HCT116 (cell line): ENCODE measurements around the gene KCMF1. TPM values are rescaled to one million over a fixed set of nuclear protein-coding genes. Genes with fewer than 3 reads are reported as not detected.

Source experiments
- ATAC-seq: fragments of 200-7000 bp; cut with Tn5 transposase; 2 replicates; pipeline ENCODE4 v1.9.1; 2020; ENCODE audit warnings: mild to moderate bottlenecking, moderate library complexity
- BruUV-seq: library from RNA; stranded (reverse); fragments of 400-500 nt; replicated peaks from 2 replicates; lab custom pipeline; 2021; lab: Mats Ljungman, UMichigan
- CTCF ChIA-PET: fragments of 300-600 bp; sonication (Branson Sonifier 250); formaldehyde crosslinking; loops from one replicate; lab custom pipeline; 2021; ENCODE audit warnings: antibody characterized with exemption; lab: Charles Lee
- POLR2A ChIA-PET: fragments of 300-600, 350-600 bp; sonication (Branson Sonifier 250); formaldehyde crosslinking; loops from one replicate; lab custom pipeline; 2021; ENCODE audit warnings: antibody characterized with exemption; lab: Charles Lee
- RAD21 ChIA-PET, 2 experiments: fragments of 300-600 bp; sonication (Branson Sonifier 250); formaldehyde crosslinking; loops; one replicate each; lab custom pipeline; 2023; ENCODE audit warnings: low total read pairs in 2 of 2; ENCODE audit not compliant: uncharacterized antibody in 2 of 2, unreplicated experiment in 2 of 2, low non-redundant PET in 1 of 2; lab: Charles Lee
- DNase-seq: peaks from one replicate; pipeline ENCODE4 v3.0.0-alpha.2; 2010; ENCODE audit warnings: low read depth, low spot score
- H2AFZ ChIP-seq: fragments of 200-600 bp; shearing (Covaris generic), sonication (generic); 2 replicates; pipeline ENCODE4 v1.6.1; 2017; ENCODE audit warnings: low read depth, mixed run types, mixed read lengths, antibody characterized with exemption, low read length; ENCODE audit not compliant: poor library complexity, severe bottlenecking
- H3K27ac ChIP-seq: 2 replicates; pipeline ENCODE4 v1.5.1; 2012; ENCODE audit warnings: low read depth, low read length
- H3K27me3 ChIP-seq: fragments of 200-600 bp; sonication (generic); 2 replicates; pipeline ENCODE4 v1.6.1; 2016; ENCODE audit warnings: mixed run types, low read length, mixed read lengths; ENCODE audit not compliant: insufficient read depth
- H3K36me3 ChIP-seq, 2 experiments: fragments of 200-500 bp in 1 of 2; fragments of 200-600 bp in 1 of 2; sonication (Bioruptor generic) in 1 of 2; sonication (generic) in 1 of 2; 2 replicates each; pipeline versions ENCODE4 v1.5.1 to v1.6.1; 2014 to 2016; ENCODE audit warnings: low read length in 2 of 2, inconsistent platforms in 1 of 2, mixed read lengths in 1 of 2, mixed run types in 1 of 2; ENCODE audit not compliant: insufficient read depth in 2 of 2, control insufficient read depth in 1 of 2
- H3K4me1 ChIP-seq, 2 experiments: fragments of 200-600 bp in 1 of 2; sonication (generic) in 1 of 2; 2 replicates each; pipeline versions ENCODE4 v1.5.1 to v1.6.1; 2012 to 2017; ENCODE audit warnings: low read length in 2 of 2, inconsistent platforms in 1 of 2, mild to moderate bottlenecking in 1 of 2, mixed read lengths in 1 of 2, mixed run types in 1 of 2, moderate library complexity in 1 of 2; ENCODE audit not compliant: insufficient read depth in 2 of 2, control insufficient read depth in 1 of 2
- H3K4me2 ChIP-seq: fragments of 200-600 bp; sonication (generic); 2 replicates; pipeline ENCODE4 v1.6.1; 2017; ENCODE audit warnings: mixed run types, low read length, mixed read lengths
- H3K4me3 ChIP-seq, 2 experiments: fragments of 200-600 bp in 1 of 2; sonication (generic) in 1 of 2; replicated peaks in 1 of 2; 2 replicates each; pipeline ENCODE4 v1.5.1; 2011 to 2016; ENCODE audit warnings: low read length in 2 of 2, control low read depth in 1 of 2, low read depth in 1 of 2, mild to moderate bottlenecking in 1 of 2, mixed read lengths in 1 of 2, mixed run types in 1 of 2
- H3K79me2 ChIP-seq: fragments of 200-600 bp; sonication (generic); 2 replicates; pipeline ENCODE4 v1.6.1; 2017; ENCODE audit warnings: mild to moderate bottlenecking, mixed run types, low read length, moderate library complexity, mixed read lengths; ENCODE audit not compliant: insufficient read depth
- H3K9ac ChIP-seq: fragments of 200-600 bp; sonication (generic); 2 replicates; pipeline ENCODE4 v1.6.1; 2016; ENCODE audit warnings: low read length, mixed read lengths
- H3K9me2 ChIP-seq: fragments of 200-600 bp; sonication (generic), shearing (Covaris generic); 2 replicates; pipeline ENCODE4 v1.6.1; 2017; ENCODE audit warnings: mixed run types, mild to moderate bottlenecking, moderate library complexity; ENCODE audit not compliant: insufficient read depth
- H3K9me3 ChIP-seq, 2 experiments: fragments of 200-500 bp in 1 of 2; fragments of 200-600 bp in 1 of 2; sonication (Bioruptor generic) in 1 of 2; sonication (generic) in 1 of 2; 2 replicates each; pipeline ENCODE4 v1.6.1; 2014 to 2017; ENCODE audit warnings: low read length in 2 of 2, mixed read lengths in 2 of 2, inconsistent platforms in 1 of 2, low read depth in 1 of 2, mild to moderate bottlenecking in 1 of 2, mixed run types in 1 of 2, moderate library complexity in 1 of 2; ENCODE audit not compliant: control insufficient read depth in 1 of 2, insufficient read depth in 1 of 2
- H4K20me1 ChIP-seq: fragments of 200-600 bp; sonication (generic), shearing (Covaris generic); 2 replicates; pipeline ENCODE4 v1.6.1; 2017; ENCODE audit warnings: mixed run types, mild to moderate bottlenecking, moderate library complexity; ENCODE audit not compliant: insufficient read depth
- CBX3 ChIP-seq: IDR thresholded peaks from 2 replicates; pipeline ENCODE4 v1.6.1; 2012; ENCODE audit warnings: low read depth
- CEBPB ChIP-seq: IDR thresholded peaks from 2 replicates; pipeline ENCODE4 v1.6.1; 2012; ENCODE audit warnings: low read depth
- EGR1 ChIP-seq: IDR thresholded peaks from 2 replicates; pipeline ENCODE4 v1.6.1; 2012; ENCODE audit warnings: low read depth
- ELF1 ChIP-seq: IDR thresholded peaks from 2 replicates; pipeline ENCODE4 v1.6.1; 2012; ENCODE audit warnings: low read depth, borderline replicate concordance
- EZH2 ChIP-seq: fragments of 200-600 bp; sonication (generic); IDR thresholded peaks from 2 replicates; pipeline ENCODE4 v1.6.1; 2017; ENCODE audit warnings: antibody characterized with exemption, mixed run types
- EZH2phosphoT487 ChIP-seq: fragments of 200-600 bp; IDR thresholded peaks from 2 replicates; pipeline ENCODE4 v1.6.1; 2018; ENCODE audit warnings: antibody characterized with exemption, borderline replicate concordance
- FOSL1 ChIP-seq: IDR thresholded peaks from 2 replicates; pipeline ENCODE4 v1.6.1; 2012; ENCODE audit warnings: low read depth
- JUND ChIP-seq: IDR thresholded peaks from 2 replicates; pipeline ENCODE4 v1.6.1; 2012
- POLR2A ChIP-seq: IDR thresholded peaks from 2 replicates; pipeline ENCODE4 v1.7.0; 2011; ENCODE audit warnings: borderline replicate concordance; ENCODE audit not compliant: insufficient read depth, insufficient read length; ENCODE audit errors: extremely low read depth
- RAD21 ChIP-seq: IDR thresholded peaks from 2 replicates; pipeline ENCODE4 v1.6.1; 2012; ENCODE audit warnings: low read depth, mild to moderate bottlenecking
- ZFX ChIP-seq: fragments of 450-650 bp; IDR thresholded peaks from 2 replicates; pipeline ENCODE4 v1.6.1; 2017
- ZNF274 ChIP-seq: fragments of 200-500 bp; sonication (Bioruptor generic); IDR thresholded peaks from 2 replicates; pipeline ENCODE4 v1.6.1; 2014; ENCODE audit warnings: mild to moderate bottlenecking, low read depth, low read length, inconsistent platforms
- intact Hi-C: fragments of 100-400 bp; cut with micrococcal nuclease; formaldehyde crosslinking; loops from 2 replicates; pipeline ENCODE4 v1.10.0; 2022
- total RNA-seq: library from RNA; stranded (reverse); gene quantifications from one replicate; pipeline ENCODE4 v1.2.1, GENCODE V29; 2021; ENCODE audit not compliant: unreplicated experiment
- TF ChIP-seq, protein P1 (sequence below): IDR thresholded peaks from 2 replicates; pipeline ENCODE4 v1.6.1; 2011; ENCODE audit warnings: mild to moderate bottlenecking, low read length, moderate library complexity; ENCODE audit not compliant: insufficient replicate concordance; ENCODE audit errors: extremely low read depth
- TF ChIP-seq, protein P2 (sequence below), 3 experiments: fragments of 200-600 bp in 1 of 3; sonication (generic) in 1 of 3; IDR thresholded peaks in 2 of 3; conservative IDR thresholded peaks in 1 of 3; 2 replicates each; pipeline ENCODE4 v1.5.1; 2012 to 2017; ENCODE audit warnings: low read depth in 2 of 3, low read length in 2 of 3, antibody characterized with exemption in 1 of 3, borderline replicate concordance in 1 of 3, control low read depth in 1 of 3, mild to moderate bottlenecking in 1 of 3, mixed read lengths in 1 of 3, mixed run types in 1 of 3, moderate library complexity in 1 of 3; ENCODE audit not compliant: insufficient read depth in 1 of 3
- TF ChIP-seq, protein P3 (sequence below): IDR thresholded peaks from 2 replicates; pipeline ENCODE4 v1.6.1; 2012; ENCODE audit warnings: low read depth

Gene KCMF1
- total RNA-seq, 1 experiment from 2014 or later = 119 TPM

DNA sequence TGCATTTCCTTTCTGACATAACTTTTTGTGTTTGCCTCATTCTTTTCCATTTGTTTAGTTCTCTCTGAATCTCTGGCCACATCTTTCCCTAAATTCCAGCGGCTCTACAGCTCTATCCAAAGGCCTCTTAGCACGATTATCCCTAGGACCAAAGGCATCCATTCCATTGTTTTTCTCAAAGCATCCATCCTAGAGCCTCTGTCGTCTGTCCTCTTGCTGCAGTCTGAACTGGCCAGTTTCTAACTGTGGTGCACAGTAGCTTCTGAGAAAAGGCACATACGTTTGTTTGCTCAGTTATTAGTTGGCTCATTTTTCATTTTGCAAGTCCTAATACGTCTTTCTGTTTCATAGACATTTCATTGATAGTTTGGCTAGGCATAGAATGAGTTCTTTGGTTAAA is 116.6 kb downstream of the KCMF1 start:
- RAD21 ChIA-PET = no interaction called here
- no peak overlapping the region for H3K4me3 ChIP-seq
- H3K9me2 ChIP-seq = no peaks in the 10 kb centered on the region
- ATAC-seq = no peak
- no peak for DNase-seq
- no TSS peak for BruUV-seq
- no peak overlapping the region for H3K9ac ChIP-seq
- H3K36me3 ChIP-seq = no peaks in the 10 kb centered on the region
- POLR2A ChIA-PET = no interaction called here
- no peaks in the 10 kb centered on the region for H3K79me2 ChIP-seq
- CTCF ChIA-PET = no interaction called here
- H3K27me3 ChIP-seq = no peaks in the 10 kb centered on the region
- no peaks in the 10 kb centered on the region for H3K4me1 ChIP-seq
- no peak overlapping the region for H3K4me2 ChIP-seq
- H2AFZ ChIP-seq = no peak overlapping the region
- no peak overlapping the region for H3K27ac ChIP-seq
- no peaks in the 10 kb centered on the region for H4K20me1 ChIP-seq
- TF ChIP-seq JUND (no peak), CEBPB (no peak), ELF1 (no peak), POLR2A (no peak), EZH2 (no peak), ZFX (no peak), FOSL1 (no peak), EGR1 (no peak), CBX3 (no peak), RAD21 (no peak), EZH2phosphoT487 (no peak), ZNF274 (no peak)
- TF ChIP-seq, protein P1, sequence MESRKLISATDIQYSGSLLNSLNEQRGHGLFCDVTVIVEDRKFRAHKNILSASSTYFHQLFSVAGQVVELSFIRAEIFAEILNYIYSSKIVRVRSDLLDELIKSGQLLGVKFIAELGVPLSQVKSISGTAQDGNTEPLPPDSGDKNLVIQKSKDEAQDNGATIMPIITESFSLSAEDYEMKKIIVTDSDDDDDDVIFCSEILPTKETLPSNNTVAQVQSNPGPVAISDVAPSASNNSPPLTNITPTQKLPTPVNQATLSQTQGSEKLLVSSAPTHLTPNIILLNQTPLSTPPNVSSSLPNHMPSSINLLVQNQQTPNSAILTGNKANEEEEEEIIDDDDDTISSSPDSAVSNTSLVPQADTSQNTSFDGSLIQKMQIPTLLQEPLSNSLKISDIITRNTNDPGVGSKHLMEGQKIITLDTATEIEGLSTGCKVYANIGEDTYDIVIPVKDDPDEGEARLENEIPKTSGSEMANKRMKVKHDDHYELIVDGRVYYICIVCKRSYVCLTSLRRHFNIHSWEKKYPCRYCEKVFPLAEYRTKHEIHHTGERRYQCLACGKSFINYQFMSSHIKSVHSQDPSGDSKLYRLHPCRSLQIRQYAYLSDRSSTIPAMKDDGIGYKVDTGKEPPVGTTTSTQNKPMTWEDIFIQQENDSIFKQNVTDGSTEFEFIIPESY = no peak
- TF ChIP-seq, protein P2, sequence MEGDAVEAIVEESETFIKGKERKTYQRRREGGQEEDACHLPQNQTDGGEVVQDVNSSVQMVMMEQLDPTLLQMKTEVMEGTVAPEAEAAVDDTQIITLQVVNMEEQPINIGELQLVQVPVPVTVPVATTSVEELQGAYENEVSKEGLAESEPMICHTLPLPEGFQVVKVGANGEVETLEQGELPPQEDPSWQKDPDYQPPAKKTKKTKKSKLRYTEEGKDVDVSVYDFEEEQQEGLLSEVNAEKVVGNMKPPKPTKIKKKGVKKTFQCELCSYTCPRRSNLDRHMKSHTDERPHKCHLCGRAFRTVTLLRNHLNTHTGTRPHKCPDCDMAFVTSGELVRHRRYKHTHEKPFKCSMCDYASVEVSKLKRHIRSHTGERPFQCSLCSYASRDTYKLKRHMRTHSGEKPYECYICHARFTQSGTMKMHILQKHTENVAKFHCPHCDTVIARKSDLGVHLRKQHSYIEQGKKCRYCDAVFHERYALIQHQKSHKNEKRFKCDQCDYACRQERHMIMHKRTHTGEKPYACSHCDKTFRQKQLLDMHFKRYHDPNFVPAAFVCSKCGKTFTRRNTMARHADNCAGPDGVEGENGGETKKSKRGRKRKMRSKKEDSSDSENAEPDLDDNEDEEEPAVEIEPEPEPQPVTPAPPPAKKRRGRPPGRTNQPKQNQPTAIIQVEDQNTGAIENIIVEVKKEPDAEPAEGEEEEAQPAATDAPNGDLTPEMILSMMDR (IDR thresholded peaks at IDR 0.05 in 2 of 3, conservative IDR thresholded peaks at IDR 0.05 in 1 of 3; ENCODE audit: borderline replicate concordance in 1 of 3, insufficient read depth in 1 of 3, low read depth in 2 of 3, low read length in 2 of 3) = no peak
- TF ChIP-seq, protein P3, sequence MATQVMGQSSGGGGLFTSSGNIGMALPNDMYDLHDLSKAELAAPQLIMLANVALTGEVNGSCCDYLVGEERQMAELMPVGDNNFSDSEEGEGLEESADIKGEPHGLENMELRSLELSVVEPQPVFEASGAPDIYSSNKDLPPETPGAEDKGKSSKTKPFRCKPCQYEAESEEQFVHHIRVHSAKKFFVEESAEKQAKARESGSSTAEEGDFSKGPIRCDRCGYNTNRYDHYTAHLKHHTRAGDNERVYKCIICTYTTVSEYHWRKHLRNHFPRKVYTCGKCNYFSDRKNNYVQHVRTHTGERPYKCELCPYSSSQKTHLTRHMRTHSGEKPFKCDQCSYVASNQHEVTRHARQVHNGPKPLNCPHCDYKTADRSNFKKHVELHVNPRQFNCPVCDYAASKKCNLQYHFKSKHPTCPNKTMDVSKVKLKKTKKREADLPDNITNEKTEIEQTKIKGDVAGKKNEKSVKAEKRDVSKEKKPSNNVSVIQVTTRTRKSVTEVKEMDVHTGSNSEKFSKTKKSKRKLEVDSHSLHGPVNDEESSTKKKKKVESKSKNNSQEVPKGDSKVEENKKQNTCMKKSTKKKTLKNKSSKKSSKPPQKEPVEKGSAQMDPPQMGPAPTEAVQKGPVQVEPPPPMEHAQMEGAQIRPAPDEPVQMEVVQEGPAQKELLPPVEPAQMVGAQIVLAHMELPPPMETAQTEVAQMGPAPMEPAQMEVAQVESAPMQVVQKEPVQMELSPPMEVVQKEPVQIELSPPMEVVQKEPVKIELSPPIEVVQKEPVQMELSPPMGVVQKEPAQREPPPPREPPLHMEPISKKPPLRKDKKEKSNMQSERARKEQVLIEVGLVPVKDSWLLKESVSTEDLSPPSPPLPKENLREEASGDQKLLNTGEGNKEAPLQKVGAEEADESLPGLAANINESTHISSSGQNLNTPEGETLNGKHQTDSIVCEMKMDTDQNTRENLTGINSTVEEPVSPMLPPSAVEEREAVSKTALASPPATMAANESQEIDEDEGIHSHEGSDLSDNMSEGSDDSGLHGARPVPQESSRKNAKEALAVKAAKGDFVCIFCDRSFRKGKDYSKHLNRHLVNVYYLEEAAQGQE = no peak
- no peaks in the 10 kb centered on the region for H3K9me3 ChIP-seq
- intact Hi-C loops = no loop called here
